Epidermal melanocyte (primary cell): Measurements from ENCODE around the gene SLC22A1.

Experiments
- DNase-seq: peaks from one replicate; pipeline ENCODE4 v3.0.0; 2011; ENCODE audit warnings: low spot score; ENCODE audit not compliant: insufficient read length

Gene SLC22A1

GRCh38 chr6:160167604-160168399, 46.2 kb downstream of the SLC22A1 start:
- no peak for DNase-seq

DNA sequence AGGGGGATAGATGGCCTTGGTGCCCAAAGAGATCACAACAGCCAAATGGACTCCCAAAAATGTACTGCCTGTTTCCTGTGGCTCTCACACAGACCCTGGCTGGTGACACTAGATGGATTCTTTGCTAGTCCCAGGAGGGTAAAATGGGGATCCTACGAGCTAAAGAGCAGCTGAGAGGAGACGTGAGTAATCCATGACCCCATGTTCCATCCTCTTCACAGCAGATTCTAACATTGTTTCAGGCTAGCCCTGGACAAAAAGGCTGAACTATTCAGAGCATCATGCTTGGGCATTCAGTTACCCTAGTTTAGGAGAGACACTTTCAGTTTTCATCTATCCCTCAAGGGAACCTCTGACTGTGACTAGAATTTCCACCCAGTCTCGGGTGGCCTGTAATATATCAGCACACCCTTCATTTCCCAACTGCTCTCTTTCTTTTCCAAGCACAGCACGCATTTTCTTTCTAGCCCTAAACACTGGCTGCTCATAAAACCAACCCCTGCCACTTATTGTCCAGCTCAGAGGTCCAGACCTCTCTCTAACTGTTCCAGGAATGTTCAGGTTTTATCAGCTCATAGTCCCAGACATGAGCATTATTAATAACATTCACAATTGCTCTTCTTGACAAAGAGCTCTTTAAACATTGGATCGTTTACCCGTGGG, 48.5 kb downstream of the SLC22A1 start:
- DNase-seq, result no peak

DNA sequence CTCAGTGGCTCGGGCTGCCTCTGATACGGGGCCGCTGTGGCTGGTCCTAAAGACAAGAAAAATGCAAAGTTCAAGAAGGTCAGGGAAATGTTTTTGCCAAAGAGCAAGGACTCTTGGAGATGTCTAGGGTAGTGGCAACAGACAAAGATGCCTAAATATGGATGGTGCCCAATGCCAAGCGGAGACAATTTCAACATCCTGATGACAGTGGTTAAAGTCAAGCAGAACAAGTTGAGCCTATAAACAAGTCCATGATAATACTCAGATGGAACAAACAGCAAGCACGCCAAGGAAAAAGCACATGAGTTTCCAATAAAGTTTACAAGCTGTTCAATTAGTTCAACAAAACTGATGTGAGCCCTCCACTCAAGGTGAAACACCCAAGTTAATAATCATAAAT, 51.1 kb downstream of the SLC22A1 start:
- DNase-seq, result no peak

GRCh38 chr6:160173806-160174527, 52.4 kb downstream of the SLC22A1 start:
- DNase-seq, result no peak

GRCh38 chr6:160174681-160175080, 53.1 kb downstream of the SLC22A1 start:
- DNase-seq, result no peak

- no peak for DNase-seq
Measured at GRCh38 chr6:160177220-160177619, 55.6 kb downstream of the SLC22A1 start.

- DNase-seq, result no peak
Measured at GRCh38 chr6:160178271-160178670, 56.7 kb downstream of the SLC22A1 start.

DNA sequence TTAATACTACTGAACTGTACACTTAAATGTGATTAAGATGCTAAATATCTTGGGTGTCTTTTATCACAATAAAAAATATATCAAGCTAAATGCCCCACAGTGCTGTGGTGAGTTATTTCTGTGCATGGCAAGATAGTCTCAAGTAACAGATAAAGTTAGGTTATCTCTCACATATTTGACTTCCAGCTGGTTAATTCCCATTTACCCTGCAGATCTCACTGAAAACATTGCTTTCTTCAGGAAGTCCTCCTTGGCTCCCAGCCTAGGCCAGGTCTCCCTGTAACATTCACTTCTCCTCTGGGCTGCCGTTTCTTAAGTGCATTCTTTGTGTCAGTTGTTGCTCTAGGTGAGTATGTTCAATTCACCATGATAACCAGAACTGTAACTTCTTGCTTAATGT, 59.1 kb downstream of the SLC22A1 start:
- DNase-seq, result no peak

- no peak for DNase-seq
Measured at GRCh38 chr6:160188773-160189172, 67.2 kb downstream of the SLC22A1 start.

- DNase-seq, result no peak
Measured at GRCh38 chr6:160190081-160190480, 68.5 kb downstream of the SLC22A1 start.

DNA sequence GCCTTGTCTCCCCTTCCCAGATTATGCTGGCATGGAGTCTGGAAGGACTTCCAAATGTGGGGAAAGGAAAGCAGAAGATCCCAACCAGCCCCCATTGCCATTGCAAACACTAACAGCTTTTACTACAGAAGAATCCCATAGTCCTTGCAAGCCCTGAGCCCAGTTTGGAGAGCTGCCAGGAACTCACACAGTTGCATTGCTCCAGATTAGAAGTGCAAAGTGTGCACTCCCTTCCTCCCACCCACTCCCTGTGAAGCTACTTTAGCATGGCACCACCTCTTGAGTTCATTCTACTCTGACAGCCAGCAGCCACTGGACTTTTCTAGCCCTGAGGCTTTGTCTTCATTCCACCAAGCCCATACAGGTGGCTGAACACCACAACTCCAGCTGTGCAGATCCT, 69.4 kb downstream of the SLC22A1 start:
- no peak for DNase-seq

- DNase-seq, result no peak
Measured at GRCh38 chr6:160192840-160193239, 71.2 kb downstream of the SLC22A1 start.

- no peak for DNase-seq
Measured at GRCh38 chr6:160194808-160195207, 73.2 kb downstream of the SLC22A1 start.

DNA sequence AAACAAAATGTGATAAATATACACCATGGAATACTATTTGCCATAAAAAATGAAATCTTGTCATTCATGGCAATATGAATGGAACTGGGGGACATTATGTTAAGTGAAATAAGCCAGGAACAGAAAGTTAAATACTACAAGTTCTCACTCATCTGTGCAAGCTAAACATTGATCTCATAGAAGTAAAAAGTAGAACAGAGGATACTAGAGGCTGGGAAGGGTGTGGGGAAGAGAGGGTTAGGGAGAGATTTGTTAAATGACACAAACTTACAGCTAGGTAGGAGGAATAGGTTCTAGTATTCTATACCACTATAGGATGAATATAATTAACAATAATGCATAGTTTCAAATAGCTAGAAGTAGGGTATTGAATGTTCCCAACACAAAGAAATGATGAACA, 76.0 kb downstream of the SLC22A1 start:
- DNase-seq, result no peak

GRCh38 chr6:160198606-160199211, 77.1 kb downstream of the SLC22A1 start:
- DNase-seq, result no peak

DNA sequence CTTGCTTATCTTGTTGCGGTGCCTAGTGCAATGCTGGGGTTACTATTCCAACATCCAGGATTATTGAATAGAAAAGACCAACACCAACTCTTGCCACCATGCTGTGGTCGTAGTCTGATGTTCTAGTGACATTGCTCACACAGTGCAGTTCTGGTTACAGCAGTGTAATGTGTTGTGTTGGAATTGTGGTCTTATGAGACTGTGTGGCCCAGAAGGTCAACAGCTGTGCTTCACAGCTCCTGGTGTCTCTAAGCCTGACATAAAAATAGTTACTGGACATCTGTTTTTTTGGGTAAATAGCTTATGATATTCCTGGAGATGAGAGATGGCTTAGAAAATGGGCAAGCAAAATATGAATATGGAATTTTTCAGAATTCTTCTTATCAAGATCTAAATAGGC, 79.4 kb downstream of the SLC22A1 start:
- no peak for DNase-seq

- no peak for DNase-seq
Measured at GRCh38 chr6:160202411-160202810, 80.8 kb downstream of the SLC22A1 start.

DNA sequence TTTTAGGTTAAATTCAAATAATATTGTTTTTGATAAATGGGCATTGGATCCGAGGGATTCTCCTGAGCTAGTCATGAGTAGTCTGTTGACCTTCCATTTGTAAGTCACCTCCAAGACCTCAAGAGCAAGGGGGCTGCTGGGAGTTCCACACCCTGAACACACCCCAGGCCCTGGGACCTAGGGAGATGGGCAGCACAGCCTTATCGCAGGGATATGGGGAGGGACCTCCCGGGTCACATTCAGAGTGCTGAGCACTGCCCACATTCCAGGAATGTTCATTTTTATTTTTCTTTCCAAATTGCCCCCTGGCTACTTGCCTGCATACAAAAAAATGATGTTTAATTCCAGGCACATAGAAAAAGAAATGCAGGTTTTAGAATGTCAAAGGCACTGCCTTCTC, 81.5 kb downstream of the SLC22A1 start:
- DNase-seq, result no peak

DNA sequence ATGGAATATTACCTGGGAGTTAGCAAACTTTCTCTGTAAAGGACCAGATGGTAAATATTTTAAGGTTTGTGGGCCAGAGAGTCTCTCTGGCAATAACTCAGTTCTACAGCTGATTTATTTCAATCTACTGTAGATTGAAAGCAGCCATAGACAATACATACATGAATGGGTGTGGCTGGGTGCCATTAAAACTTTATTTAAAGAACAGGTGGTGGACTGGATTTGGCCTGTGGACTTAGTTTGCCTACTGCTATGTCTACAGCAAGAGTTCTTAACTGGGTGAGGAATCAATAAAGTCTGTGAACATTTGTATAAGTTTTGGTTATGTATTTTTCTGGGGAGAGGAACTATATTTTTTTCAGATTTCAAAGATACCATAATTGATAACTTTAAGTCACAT, 81.9 kb downstream of the SLC22A1 start:
- no peak for DNase-seq

DNA sequence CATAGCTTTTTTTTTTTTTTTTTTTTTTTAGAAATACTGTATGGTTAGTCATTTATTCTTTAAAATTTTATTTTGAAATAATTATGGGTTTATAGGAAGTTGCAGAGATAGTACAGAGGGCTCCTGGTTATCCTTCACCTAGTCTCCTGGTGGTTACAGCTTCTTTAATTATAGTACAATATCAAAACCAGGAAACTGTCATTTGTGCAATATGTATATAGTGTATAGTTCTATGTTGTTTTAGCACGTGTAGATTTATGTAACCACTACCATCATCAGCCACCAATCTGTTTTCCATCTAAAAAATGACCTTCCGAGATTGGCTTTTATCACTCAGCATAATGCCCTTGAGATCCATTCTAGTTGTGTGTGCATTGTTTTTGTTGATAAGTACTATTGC, 82.3 kb downstream of the SLC22A1 start:
- DNase-seq, result no peak

DNA sequence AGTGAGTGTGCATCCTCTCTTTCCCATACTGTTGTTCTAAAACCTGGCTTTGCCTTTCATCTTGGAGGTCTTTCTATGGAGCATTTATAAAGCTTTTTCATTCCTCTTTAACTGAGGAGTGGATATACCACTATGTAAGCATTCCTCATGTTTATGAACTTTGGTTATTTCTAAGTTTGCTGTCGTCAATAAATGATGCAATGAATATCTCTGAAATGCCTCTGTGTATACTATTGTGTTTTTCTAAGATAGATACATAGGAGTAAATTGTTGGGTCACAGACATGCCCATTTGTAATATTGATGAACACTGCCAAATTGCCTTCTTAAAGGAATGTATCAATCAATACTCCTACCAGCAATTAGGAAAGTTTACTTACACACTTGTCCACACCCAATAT, 83.1 kb downstream of the SLC22A1 start:
- DNase-seq, result no peak

DNA sequence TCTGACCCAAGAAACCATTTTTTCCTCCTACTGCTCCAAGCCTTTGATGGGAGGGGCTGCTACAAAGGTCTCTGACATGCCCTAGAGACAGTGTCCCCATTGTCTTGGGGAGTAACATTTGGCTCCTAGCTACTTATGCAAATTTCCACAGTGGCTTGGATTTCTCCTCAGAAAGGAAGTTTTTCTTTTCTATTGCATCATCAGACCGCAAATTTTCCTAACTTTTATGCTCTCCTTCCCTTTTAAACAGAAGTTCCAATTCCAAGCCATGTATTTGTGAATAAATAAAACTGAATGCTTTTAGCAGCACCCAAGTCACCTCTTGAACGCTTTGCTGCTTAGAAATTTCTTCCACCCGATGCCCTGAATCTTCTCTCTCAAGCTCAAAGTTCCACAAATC, 86.0 kb downstream of the SLC22A1 start:
- DNase-seq, result no peak
